Fibroblast of lung (primary cell): ENCODE measurements around the gene YAF2.

Source experiments
- CTCF ChIP-seq, 2 donors: IDR thresholded peaks in 1 of 2; conservative IDR thresholded peaks in 1 of 2; 1 replicate in 1 of 2; 2 replicates in 1 of 2; pipeline ENCODE4 v1.5.1; 2011 to 2012; ENCODE audit warnings: low read length in 2 of 2, control low read depth in 1 of 2, inconsistent platforms in 1 of 2, low read depth in 1 of 2, mild to moderate bottlenecking in 1 of 2
- EZH2 ChIP-seq: IDR thresholded peaks from 2 replicates; pipeline ENCODE4 v1.5.1; 2012; ENCODE audit warnings: low read length, control low read depth, mild to moderate bottlenecking; ENCODE audit errors: missing control alignments

- TF ChIP-seq CTCF (conservative IDR thresholded peaks at IDR 0.05 in 1 of 2, IDR thresholded peaks at IDR 0.05 in 1 of 2; ENCODE audit: low read depth in 1 of 2, low read length in 2 of 2) = no peak
- no peak for TF ChIP-seq EZH2
Measured at GRCh38 chr12:42201063-42201462, 37.0 kb downstream of the YAF2 start.
